GOT3 (cell line): Measurements from ENCODE around the gene RGCC.
"Not testable (repeated sequence)": the region's sequence is repeated elsewhere in the genome, so short reads cannot be mapped to it uniquely, and the experiment has no call there.

ENCODE experiments used
- DNase-seq: peaks from one replicate; lab custom pipeline; 2025; ENCODE audit warnings: mixed read lengths; lab: John Stamatoyannopoulos, UW

The RGCC gene, protein sequence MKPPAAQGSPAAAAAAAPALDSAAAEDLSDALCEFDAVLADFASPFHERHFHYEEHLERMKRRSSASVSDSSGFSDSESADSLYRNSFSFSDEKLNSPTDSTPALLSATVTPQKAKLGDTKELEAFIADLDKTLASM

DNA sequence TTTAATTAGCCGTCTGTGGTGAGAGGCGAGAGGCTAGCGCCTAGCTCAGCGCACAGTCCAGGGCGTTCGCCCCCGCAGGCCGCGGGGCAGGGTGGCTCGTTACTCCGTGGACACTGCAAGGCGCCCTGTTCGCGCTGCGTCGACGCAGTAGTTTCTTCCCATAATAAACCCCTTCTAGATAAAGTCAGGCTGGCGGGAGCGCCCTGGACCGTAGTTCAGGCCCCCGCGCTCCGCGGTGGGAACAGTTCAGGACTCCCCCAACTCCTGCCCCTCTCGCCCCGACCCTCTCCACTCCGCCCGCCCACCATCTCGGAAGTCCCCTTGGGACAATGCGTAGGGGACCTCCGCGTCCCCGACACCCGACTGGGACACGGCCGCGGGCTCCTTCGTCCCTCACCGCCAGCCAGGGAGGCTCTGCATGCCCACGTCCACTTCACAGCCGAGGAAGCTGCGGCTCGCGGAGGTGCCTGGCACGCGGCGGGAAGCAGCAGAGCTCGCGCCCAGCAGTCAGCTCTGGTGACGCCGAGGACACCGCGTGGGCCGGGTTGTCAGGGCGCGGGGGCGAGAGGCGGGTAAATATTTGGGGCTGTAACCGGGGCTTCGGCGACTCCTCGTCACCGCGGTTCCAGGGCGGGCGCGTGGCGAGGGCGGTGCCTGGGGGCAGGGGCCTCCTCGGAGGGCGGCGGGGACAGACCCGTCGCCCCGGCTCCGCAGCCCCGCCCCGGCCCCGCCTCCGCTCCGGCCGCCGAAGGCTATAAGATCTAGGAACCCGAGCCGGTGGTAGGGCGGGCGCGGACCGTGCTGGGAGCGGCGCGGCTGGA, at the start of gene RGCC:
Gene RGCC (plus strand): TSS at position 783 of the 821 bp plus-strand sequence. CDS start 158 bp downstream, outside the sequence.
- DNase-seq, result peak; percentile 44

DNA sequence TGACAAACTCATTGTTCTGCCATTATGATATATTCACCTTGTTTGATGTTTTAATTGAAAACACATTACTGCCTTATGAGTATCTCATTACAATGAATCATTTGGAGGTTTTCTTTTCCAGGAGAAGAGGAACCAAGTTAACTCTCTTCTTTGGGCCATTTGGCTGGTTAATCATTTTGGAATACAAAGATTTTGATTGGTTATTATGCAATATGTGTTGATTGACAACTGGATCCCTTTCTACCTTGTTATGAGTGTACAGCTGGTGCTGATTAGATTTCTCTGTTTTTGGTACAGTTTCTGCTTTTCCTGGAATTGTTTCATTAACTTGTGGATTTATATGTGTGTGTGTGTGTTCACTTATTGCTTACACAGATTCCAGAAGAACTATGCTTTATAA, 49.2 kb upstream of the RGCC start:
- DNase-seq, result no peak

DNA sequence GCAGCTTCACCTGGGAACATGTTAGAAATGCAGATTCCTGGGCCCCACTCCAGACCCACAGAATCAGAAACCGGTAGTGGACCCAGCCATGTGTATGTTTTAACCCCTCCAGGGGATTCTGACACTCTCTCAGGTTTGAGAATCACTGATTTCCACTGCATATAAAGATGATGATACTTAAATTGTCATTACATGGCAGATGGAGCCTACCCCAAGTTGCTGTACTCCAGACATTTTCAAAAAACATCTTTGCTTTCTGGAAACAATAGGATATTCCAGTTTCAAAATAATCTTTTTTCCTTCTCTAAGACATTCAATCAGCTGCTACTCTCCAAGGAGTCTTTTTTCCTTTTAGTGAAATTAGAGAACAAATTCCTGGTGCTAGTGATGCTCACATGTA, 48.6 kb upstream of the RGCC start:
- no peak for DNase-seq

DNA sequence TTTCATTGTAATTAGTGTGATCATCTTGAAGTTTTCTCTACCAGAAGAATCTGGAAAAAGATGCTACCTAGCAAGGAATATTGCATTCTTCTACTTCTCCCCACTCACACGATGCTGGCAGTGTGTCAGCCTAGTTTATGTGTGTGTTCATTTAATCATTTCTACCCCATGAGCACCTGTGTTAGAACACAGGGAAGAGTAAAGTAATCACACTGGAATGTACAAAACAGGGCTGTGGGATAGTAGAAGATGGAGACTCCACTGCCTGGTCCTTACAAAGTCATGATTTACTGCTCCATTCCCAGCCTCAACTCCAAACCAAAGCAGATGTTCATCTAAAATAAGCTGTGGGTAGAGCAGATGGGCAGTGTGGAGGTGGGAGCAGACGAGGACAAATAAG, 47.7 kb upstream of the RGCC start:
- DNase-seq, result no peak

DNA sequence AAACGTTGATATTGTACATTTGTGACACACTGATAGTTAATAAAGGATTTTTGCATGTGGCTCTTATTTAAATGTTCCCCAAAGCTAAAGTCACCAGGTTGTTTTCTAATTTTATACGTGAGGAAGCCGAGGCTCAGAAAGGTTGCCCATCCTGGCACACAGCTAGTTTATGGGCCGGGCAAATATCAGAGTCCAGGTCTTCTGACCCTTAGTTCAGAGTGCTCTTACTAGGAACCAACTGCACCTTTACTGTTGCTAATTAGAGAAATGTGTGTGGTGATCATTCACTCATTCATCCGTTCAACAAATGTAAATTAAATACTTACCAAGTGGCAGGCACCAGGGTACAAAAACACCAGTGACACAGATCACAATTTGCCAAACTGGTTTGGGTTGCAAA, 46.3 kb upstream of the RGCC start:
- DNase-seq, result no peak

DNA sequence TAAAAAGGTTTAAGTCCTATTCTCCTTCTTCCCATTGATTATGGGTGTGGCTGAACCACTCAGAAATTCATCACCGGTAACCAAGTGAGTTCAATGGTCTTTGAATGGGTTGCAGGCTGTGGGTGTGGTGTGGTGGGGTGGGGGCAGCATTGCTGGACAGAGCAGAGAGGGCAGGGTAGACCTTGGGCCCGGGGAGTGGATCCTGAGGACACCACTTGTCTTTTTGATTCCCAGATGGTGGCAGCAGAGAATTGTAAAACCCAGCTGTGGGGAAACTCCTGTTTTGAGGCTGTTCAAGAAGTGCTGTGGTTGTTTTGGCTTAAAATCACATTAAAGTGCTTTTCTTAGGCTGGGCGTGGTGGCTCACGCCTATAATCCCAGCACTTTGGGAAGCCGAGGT, 45.8 kb upstream of the RGCC start:
- no peak for DNase-seq

DNA sequence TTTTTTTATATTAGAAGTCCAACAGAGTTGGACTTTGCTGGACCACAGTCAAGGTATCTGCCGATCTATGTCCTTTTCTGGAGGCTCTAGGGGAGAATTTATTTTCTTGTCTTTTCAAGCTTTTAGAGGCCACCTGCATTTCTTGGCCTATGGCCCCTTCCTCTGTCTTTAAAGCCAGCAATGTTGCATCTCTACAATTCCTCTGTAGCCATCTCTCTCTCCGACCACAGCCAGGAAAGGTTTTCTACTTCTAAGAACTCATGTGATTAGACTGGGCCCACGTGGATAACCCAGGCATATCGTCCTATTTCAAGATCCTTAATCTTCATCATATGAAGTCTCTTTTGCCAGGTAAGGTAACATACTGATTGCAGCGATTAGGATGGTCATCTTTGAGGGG, 43.5 kb upstream of the RGCC start:
- no peak for DNase-seq

DNA sequence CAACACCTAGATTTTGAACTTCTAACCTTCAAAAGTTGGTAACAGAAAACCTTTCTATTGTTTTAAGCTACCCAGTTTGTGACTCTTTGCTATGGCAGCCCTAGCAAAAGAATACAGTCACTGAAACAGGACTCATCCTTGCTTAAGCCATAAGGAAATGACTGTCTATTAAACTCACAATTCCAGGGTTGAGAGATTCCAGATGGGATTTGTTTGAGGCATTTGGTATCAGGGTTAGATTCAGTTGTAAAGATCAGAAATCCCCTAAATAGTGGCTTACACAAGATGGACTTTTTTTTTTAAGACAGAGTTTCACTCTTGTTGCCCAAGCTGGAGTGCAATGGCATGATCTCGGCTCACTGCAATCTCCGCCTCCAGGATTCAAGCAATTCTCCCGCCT, 41.1 kb upstream of the RGCC start:
- no peak for DNase-seq

DNA sequence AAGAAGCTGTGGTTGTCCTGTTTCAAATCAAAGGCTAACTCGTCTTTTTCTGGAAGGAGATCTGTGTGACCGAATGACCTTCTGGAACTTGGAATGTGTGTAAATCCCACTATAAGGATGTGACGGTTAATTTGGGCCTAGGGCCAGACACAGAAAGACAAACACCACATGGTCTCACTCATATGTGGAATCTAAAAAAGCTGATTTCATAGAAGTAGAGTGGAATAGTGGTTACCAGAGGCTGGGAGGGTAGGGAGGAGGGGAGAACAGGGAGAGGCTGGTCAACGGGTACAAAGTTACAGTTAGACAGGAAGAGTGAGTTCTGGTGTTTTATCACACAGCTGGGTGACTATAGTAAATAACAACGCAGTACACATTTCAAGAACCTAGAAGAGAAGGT, 39.3 kb upstream of the RGCC start:
- DNase-seq, result no peak

DNA sequence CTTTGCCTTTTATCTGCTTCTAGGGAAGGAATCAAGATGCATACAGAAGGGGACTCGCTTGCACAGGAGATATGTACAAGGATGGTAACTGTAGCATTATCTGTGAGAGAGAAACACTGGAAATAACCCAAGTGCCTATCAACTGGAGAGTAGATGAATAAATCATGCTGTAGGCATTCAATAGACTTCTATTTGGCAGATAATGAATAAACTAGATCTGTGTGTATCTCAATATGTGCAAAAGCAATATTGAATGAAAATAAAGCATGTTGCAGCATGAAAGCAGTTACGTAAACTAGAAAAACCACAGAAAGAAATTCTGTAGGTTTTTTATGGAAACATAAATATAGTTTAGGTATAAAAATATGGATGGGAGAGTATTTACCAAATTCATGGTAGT, 38.6 kb upstream of the RGCC start:
- no peak for DNase-seq

DNA sequence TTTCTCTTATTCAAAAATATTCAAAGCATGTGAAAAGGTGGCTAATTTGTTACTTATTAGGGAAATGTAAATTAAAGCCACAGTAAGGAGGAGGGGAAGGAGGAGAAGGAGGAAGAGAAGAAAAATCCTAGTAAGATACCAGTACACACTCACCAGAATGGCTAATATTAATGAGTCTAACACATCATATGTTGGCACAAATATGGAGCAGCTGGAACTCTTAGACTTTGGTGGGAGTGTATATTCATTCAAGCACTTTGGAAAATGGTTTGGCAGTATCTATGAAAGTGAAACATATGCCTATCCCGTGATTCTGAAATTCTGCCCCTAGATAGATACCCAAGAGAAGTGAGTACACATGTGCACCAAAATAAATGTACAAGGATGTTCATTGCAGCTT, 38.1 kb upstream of the RGCC start:
- no peak for DNase-seq

DNA sequence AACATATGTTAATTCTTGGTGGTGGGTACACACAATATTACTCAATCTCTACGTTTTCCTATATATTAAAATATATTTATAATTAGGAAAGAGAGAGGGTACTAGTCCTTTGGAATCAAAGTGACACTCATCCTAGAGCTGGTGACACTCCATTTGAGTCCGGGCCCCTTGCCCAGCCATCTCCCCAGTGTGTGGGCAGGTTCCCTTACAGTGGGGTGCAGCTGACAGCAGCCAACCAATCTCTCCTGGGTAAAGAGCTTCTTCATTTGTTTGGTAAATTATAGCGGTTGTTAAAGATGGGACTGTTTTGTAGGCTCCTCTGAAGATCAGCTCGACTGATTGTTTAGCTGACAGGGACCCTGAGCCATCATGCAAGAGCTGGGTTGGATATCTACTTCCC, 37.2 kb upstream of the RGCC start:
- DNase-seq, result no peak

DNA sequence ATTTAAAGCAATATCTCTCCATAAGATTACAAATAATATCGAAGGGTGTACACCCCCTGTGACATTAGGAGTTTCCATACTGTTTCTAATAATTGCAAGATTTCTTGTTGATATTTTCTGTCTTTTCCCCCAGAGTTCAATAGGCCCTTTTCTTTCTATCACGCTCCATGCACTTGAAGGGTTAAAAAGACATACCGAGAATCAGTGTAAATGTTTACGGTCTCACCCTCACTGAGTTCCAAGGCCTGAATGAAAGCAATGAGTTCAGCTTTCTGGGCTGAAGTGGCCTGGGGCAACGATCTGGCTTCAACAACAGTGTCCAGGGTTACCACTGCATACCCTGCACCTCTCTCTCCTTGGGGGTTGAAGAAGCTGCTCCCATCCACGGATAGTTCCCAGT, 36.0 kb upstream of the RGCC start:
- DNase-seq, result not testable (repeated sequence)

DNA sequence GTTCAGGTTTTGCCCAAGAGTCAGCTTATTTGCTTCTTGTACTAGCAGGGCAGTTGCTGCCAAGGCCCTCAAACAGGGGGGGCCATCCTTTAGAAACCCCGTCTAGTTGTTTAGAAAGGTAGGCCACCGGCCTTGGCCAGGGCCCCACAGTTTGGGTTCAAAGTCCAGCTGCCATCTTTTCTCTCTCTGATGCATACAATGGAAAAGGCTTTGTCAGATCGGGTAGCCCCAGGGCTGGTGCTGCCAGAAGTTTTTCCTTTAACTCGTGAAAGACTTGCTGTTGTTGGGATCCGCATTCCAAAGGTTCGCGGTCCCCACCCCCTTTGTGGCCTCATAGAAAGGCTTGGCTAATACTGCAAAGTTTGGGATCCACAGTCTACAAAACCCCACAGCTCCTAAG, 35.4 kb upstream of the RGCC start:
- not testable (repeated sequence) for DNase-seq

DNA sequence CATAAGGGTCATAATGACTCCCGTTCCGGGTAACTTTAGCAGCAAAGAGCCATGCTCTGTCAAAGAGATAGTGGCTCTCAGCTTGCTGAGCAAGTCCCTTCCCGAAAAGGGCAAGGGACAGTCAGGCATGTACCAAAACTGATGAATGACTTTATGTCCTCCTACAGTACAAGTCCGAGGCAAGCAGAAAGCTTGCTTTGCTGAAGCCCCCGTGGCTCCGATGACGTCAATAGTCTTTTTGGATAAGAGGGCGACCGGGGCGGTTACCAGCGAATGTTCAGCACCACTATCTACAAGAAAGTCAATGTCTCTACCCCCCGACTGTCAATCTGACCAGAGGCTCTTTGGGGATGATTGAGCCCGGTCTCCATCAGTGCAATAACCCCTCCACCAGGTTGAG, 34.1 kb upstream of the RGCC start:
- DNase-seq, result not testable (repeated sequence)

DNA sequence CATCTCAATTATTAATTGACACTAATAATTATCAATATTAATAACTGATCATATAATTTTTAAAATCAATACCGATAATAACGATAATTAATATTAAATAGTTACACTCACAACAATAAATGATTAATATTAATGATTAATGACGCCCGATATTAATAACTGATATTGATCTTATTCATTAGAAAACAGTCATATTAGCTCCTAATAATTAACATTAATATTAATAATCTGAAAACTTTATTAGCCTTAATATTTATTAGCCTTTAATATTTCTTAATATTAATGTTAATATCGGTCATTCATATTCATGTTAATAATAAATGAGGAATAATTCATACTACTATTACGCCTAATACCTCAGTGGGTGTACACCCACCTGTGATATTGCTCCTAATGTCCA, 32.7 kb upstream of the RGCC start:
- not testable (repeated sequence) for DNase-seq

DNA sequence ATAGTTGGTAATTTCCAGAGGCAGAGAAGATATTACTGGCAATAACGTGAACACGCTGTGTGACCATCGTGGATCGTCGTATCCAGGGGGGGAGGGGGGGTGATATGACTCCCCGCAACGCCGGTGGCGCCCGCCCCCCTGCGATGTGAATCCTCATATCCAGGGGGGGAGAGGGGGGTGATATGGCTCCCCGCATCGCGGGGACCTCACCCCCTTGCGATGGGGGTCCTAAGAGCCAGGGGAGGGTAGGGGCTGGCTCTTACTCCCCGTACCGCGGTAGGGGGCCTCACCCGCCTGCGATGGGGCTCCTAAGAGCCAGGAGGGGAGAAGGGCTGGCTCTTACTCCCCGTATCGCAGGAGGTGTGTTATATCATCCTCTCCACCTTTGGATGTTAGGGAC, 31.3 kb upstream of the RGCC start:
- DNase-seq, result no peak

DNA sequence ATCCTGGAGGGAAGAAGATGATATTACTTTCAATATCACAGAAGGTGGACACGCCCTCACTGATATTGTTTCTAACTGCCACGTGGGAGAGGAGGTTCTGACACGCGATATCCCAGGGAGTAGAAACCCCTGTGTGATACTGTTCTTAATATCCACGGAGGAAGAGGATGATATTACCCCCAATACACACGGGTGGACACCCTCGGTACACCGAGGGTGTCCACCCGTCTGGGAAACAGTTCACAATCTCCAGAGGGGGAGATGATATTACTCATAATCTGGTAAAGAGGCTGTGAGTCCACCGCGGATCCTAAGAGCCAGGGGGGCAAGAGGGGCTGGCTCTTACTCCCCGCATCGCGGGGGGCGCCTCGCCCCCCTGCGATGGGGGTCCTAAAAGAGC, 29.7 kb upstream of the RGCC start:
- no peak for DNase-seq

DNA sequence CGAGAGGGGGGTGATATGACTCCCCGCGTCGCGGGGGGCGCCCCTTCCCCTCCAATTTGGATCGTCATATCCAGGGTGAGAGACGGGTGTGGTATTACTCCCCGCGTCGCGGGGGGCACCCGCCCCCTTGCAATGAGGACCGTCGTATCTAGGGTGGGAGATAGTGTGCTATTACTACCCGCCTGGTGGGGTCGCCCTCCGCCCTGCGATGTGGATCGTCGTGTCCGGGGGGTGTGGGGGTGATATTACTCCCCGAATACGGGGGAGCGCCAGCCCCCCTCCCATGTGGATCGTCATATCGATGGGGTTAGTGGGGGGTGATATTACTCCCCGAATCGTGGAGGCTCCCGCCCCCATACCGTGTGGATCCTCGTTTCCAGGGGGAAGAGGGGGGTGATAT, 29.2 kb upstream of the RGCC start:
- no peak for DNase-seq

DNA sequence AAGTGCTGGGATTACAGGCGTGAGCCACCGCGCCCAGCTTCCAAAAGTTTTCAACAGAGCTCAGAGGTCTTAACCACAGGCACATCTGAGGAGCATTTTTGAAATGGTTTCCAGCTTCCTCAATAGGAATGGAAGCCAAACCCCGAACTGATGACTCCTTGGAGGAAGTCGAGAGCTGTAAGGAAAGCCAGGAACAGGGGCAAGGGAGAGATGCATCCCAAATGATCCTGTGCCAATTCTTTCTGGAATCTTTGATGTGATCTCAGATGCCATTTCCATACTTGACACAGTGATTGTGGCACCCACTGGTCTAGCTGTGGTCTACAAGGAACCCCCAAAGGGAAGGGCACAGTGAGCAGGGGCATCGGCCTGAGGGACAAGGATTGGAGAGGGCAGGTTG, 23.3 kb upstream of the RGCC start:
- DNase-seq, result not testable (repeated sequence)

DNA sequence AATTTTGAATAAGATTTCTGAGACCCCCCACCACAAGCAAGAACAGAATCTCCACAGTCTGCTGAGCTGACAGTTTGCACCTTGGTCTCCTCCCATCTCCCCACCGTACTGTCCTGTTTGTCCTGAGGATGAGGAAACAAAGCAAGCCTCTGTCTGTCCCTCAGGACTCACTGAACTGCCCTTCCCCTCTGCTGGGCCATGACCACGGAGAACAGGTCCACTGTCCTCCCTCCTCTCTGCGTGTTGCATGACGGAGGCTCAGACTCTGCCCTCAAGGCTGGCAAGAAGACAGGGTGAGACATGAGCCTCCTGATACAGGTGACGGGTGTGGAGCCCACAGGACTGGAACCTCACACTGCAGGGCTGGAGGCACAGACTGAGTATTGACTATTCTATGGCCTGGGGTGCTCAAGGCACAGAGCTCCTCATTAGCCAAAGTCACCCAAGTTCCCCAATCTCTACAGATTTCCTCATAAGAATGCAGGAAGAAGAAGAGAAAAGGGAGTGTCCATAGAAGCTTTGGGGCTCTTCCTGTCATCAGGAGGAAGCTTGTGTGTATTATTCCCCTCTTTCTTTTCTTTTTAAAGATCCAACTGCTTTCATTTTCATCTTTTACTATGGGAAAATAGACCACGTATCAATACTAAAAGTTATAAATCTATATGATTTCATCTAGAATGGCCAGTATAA, 22.4 kb upstream of the RGCC start:
- DNase-seq, result no peak

DNA sequence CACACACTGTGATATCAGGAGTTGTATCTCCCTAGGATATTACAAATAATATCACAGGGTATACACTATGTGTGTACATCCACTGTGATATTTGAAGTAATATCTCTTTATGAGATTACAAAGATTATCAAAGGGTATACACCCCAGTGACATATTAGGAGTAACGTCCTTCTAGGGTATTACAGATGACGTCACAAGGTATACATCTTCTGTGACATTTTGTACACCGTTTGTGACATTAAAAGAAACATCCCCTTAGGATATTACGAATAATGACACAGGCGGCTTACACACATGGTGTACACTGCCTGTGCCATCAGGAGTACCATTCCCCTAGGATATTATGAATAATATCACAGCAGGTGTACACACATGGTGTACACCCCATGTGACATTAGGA, 13.4 kb upstream of the RGCC start:
- no peak for DNase-seq

DNA sequence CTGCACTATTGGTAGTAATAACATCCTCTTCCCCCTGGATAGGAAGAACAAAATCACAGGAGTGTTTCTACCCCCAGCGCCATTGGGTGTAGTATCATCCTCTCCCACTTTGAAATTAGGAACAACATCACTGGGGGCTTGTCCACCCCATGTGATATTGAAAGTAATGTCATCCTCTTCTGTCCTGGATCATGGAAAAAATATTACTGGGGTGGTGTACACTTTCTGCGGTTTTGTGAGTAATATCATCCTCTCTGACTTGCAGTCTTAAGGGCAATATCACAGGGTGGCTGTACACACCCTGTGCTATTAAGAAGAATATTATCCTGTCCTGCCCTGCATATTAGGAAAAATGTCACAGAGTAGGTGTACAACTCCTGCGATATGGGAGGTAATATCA, 4.9 kb upstream of the RGCC start:
- DNase-seq, result no peak
